Transverse colon (tissue), 3 donors: ENCODE measurements around the gene PLPP1.

ENCODE experiments used
- CTCF ChIP-seq, 5 experiments: fragments of 200-600 bp in 3 of 5; fragments of 450-650 bp in 2 of 5; sonication (generic) in 3 of 5; IDR thresholded peaks; 1 replicate in 2 of 5; 2 replicates in 3 of 5; pipeline ENCODE4 v1.5.1; 2016 to 2017; ENCODE audit warnings: antibody characterized with exemption in 5 of 5, inconsistent platforms in 3 of 5, mild to moderate bottlenecking in 2 of 5, moderate library complexity in 1 of 5
- POLR2A ChIP-seq: fragments of 450-650 bp; IDR thresholded peaks from one replicate; pipeline ENCODE4 v1.6.1; 2016; ENCODE audit warnings: antibody characterized with exemption, mild to moderate bottlenecking, moderate library complexity

- TF ChIP-seq POLR2A (no peak), CTCF (IDR thresholded peaks at IDR 0.05) (no peak)
These were observed 50.2 kb downstream of the PLPP1 start for GRCh38 chr5:55484531-55484930.
